Ishikawa (cell line): Measurements from ENCODE around the gene SZRD1.

Experiments used
- CEBPB ChIP-seq: IDR thresholded peaks from 2 replicates; pipeline ENCODE4 v1.6.1; 2012
- CREB1 ChIP-seq: IDR thresholded peaks from 2 replicates; pipeline ENCODE4 v1.6.1; 2012; ENCODE audit warnings: low read depth
- EGR1 ChIP-seq: IDR thresholded peaks from 2 replicates; pipeline ENCODE4 v1.6.1; 2012
- EP300 ChIP-seq: IDR thresholded peaks from 2 replicates; pipeline ENCODE4 v1.6.1; 2012; ENCODE audit warnings: borderline replicate concordance
- FOXM1 ChIP-seq: IDR thresholded peaks from 2 replicates; pipeline ENCODE4 v1.6.1; 2012; ENCODE audit warnings: low read depth, borderline replicate concordance
- NFIC ChIP-seq: IDR thresholded peaks from 2 replicates; pipeline ENCODE4 v1.6.1; 2012
- RAD21 ChIP-seq: IDR thresholded peaks from 2 replicates; pipeline ENCODE4 v1.6.1; 2012; ENCODE audit warnings: low read depth
- TAF1 ChIP-seq: IDR thresholded peaks from 2 replicates; pipeline ENCODE4 v1.6.1; 2012; ENCODE audit warnings: low read depth, mild to moderate bottlenecking
- TCF12 ChIP-seq: IDR thresholded peaks from 2 replicates; pipeline ENCODE4 v1.6.1; 2012; ENCODE audit warnings: low read depth
- TEAD4 ChIP-seq: IDR thresholded peaks from 2 replicates; pipeline ENCODE4 v1.6.1; 2012
- YY1 ChIP-seq: IDR thresholded peaks from 2 replicates; pipeline ENCODE4 v1.6.1; 2012; ENCODE audit warnings: low read depth
- ZBTB7A ChIP-seq: IDR thresholded peaks from 2 replicates; pipeline ENCODE4 v1.6.1; 2012; ENCODE audit warnings: low read depth
- TF ChIP-seq, protein P1 (sequence below): IDR thresholded peaks from 2 replicates; pipeline ENCODE4 v1.6.1; 2012; ENCODE audit warnings: low read depth, mild to moderate bottlenecking
- TF ChIP-seq, protein P2 (sequence below): IDR thresholded peaks from 2 replicates; pipeline ENCODE4 v1.6.1; 2012
- TF ChIP-seq, protein P3 (sequence below): IDR thresholded peaks from 2 replicates; pipeline ENCODE4 v1.6.1; 2012

The SZRD1 gene

DNA sequence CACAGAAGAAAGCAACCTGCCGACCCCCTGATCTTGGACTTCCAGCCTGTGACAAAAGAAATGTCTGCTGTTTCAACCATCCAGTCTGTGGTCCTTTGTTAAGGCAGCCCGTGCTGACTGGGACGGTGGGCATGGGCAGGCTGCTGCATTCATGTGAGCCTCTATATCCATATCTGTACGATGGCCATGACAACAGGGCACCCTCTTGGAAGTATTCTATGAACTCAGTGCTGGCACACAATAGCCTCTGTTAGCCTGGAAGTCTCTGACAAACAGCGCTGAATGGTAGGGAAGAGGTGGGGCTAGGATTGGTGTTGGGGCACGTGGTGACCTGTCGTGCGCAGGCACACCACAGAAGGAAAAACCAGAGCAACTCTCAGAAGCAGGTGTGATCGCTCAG lies 39.8 kb downstream of the SZRD1 start:
- TF ChIP-seq, protein P1, sequence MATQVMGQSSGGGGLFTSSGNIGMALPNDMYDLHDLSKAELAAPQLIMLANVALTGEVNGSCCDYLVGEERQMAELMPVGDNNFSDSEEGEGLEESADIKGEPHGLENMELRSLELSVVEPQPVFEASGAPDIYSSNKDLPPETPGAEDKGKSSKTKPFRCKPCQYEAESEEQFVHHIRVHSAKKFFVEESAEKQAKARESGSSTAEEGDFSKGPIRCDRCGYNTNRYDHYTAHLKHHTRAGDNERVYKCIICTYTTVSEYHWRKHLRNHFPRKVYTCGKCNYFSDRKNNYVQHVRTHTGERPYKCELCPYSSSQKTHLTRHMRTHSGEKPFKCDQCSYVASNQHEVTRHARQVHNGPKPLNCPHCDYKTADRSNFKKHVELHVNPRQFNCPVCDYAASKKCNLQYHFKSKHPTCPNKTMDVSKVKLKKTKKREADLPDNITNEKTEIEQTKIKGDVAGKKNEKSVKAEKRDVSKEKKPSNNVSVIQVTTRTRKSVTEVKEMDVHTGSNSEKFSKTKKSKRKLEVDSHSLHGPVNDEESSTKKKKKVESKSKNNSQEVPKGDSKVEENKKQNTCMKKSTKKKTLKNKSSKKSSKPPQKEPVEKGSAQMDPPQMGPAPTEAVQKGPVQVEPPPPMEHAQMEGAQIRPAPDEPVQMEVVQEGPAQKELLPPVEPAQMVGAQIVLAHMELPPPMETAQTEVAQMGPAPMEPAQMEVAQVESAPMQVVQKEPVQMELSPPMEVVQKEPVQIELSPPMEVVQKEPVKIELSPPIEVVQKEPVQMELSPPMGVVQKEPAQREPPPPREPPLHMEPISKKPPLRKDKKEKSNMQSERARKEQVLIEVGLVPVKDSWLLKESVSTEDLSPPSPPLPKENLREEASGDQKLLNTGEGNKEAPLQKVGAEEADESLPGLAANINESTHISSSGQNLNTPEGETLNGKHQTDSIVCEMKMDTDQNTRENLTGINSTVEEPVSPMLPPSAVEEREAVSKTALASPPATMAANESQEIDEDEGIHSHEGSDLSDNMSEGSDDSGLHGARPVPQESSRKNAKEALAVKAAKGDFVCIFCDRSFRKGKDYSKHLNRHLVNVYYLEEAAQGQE: no peak
- no peak for TF ChIP-seq FOXM1
- no peak for TF ChIP-seq ZBTB7A
- TF ChIP-seq, protein P2, sequence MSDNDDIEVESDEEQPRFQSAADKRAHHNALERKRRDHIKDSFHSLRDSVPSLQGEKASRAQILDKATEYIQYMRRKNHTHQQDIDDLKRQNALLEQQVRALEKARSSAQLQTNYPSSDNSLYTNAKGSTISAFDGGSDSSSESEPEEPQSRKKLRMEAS: no peak
- no peak for TF ChIP-seq TAF1
- no peak for TF ChIP-seq EP300
- no peak for TF ChIP-seq RAD21
- TF ChIP-seq TEAD4: no peak
- no peak for TF ChIP-seq YY1
- no peak for TF ChIP-seq EGR1
- no peak for TF ChIP-seq CEBPB
- TF ChIP-seq TCF12: no peak
- no peak for TF ChIP-seq NFIC
- TF ChIP-seq, protein P3, sequence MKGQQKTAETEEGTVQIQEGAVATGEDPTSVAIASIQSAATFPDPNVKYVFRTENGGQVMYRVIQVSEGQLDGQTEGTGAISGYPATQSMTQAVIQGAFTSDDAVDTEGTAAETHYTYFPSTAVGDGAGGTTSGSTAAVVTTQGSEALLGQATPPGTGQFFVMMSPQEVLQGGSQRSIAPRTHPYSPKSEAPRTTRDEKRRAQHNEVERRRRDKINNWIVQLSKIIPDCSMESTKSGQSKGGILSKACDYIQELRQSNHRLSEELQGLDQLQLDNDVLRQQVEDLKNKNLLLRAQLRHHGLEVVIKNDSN: no peak

DNA sequence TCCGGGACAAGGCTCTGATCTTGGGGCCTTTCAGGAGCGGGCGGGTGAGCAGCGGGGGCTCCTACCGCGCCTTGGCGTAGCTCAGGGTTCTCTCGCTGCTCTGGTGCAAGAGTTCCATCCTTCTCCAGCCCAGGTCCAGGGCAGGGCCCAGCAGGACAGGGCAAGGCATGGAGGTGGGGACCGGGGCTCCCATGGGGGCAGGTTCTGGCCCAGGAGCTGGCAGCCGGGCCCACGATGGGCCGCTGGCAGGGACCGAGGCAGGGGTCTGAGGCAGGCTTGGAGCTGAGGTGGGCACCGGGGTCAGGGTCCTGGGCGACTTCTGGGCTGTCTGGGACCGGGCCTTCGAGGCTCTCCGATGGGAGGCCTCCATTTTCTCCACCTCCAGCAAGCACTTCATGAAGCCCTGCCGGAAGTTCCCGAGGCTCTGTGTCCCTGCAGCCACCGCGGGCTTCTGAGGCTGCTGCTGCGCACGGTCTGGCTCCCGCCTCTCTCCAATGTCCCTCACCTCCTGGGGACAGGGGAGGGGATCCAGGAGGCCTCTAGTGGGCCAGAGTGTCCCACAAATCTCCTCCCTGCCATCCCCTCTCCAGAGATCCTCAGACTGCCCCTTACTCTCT lies 42.6 kb downstream of the SZRD1 start:
- no peak for TF ChIP-seq TCF12
- no peak for TF ChIP-seq TEAD4
- TF ChIP-seq, protein P2: no peak
- TF ChIP-seq YY1: no peak
- TF ChIP-seq EP300: no peak
- TF ChIP-seq NFIC: no peak
- no peak for TF ChIP-seq FOXM1
- TF ChIP-seq CEBPB: no peak
- TF ChIP-seq, protein P1: no peak
- TF ChIP-seq ZBTB7A: no peak
- no peak for TF ChIP-seq RAD21
- no peak for TF ChIP-seq TAF1
- TF ChIP-seq EGR1: no peak

DNA sequence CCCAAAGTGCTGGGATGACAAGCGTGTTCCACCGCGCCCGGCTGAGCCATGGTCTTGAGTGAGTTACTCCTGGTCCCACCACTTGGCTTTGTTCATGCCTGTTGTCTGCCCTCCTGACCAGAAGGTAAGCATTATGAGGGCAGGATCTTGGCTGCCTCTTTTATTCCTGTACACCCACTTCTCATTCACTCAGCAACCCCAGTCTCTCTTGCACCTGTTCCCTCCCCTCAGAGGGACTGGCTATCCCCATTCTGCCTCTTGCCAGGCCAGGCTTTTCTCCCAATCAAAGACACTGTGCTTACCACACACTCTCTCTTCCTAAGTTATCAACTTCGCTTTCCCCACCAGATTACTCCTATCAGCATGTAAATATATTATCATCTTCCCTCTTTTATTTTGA lies 43.8 kb downstream of the SZRD1 start:
- TF ChIP-seq NFIC (no peak), EGR1 (no peak), EP300 (no peak), ZBTB7A (no peak), YY1 (no peak), CREB1 (no peak), FOXM1 (no peak), TEAD4 (no peak)
- TF ChIP-seq, protein P2: no peak
- TF ChIP-seq, protein P1: no peak

DNA sequence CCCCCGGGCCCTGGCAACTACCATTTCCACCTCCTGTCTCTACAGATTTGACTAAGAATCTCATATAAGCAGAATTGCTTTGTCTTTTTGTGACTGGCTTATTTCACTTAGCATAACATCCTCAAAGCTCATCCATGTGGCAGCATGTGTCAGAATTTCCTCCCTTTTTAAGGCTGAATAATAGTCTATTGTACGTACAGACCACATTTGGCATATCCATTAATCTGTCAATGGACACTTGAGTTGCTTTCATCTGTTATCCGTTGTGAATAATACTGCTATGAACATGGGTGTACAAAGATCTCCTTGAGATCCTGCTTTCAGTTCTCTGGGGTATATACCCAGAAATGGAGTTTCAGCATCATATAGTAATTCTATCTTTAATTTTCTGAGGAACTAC lies 46.1 kb downstream of the SZRD1 start:
- no peak for TF ChIP-seq CREB1
- TF ChIP-seq TAF1: no peak

DNA sequence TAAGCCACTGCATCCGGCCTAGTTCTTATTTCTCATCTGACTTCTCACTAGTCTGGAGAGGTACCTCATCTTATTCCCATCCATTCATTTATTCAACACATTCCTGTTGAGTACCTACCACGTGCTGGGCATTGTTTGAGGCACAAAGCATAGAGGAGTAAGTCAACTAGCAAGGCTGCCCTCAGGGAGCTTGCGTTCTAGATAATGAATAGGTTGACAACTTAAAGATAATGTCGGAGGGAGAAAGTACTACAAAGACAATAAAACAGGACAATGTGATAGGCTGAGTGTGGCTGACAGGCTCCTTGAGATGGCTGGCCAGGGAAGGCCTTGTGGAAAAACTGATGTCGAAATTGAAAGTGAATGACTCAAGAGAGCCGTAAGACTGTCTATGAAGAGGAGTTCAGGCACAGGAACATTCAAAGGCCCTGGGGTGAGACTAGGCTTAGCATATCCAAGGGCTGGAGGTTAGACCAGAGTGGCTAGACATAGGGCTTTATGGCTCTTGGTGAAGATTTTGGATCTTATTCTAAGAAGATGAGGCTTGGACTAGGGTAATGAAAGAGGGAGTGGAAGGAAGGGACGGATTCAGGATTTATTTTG lies 51.9 kb downstream of the SZRD1 start:
- TF ChIP-seq CEBPB (no peak), TCF12 (no peak), TAF1 (no peak), RAD21 (no peak), NFIC (no peak)
